ENCODE results near the gene ASPRV1.

ASPRV1 gene

DNA sequence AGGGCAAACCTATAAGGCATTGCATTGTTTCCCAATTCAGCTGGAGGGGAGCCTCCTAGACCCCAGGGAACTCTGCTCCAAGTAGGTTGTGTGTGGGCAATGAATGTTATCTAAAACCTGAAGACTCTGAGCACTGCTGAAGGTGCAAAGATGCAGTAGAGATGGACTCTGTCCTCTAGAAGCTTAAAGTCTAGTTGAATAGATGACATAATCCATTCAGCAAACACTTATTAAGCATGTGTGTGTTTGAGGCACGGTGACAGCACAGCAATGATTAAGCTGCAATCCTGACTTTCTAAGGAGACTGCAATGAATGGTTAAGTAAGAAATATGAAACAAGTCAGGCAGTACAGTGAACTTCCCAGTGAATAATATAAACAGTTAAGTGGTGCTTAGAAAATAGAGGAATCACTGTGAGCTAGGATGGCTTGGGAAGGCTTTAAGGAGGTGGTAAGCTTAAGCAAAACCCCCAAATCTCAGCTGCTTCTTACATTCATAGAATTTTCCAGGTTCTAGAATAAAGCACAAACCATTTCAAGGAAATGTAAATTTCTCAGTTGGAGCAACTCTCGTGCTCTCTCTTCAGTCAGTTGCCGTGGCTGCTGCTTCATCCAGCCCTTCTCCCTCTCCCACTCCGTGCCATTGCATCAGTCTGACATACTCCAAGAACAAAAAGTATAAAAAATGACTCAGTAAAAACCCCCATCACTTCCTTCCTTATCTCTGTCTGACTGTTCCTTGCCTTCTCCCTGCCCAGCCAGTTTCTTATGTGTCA lies 27.4 kb downstream of the ASPRV1 start:
- TF ChIP-seq, protein P1, sequence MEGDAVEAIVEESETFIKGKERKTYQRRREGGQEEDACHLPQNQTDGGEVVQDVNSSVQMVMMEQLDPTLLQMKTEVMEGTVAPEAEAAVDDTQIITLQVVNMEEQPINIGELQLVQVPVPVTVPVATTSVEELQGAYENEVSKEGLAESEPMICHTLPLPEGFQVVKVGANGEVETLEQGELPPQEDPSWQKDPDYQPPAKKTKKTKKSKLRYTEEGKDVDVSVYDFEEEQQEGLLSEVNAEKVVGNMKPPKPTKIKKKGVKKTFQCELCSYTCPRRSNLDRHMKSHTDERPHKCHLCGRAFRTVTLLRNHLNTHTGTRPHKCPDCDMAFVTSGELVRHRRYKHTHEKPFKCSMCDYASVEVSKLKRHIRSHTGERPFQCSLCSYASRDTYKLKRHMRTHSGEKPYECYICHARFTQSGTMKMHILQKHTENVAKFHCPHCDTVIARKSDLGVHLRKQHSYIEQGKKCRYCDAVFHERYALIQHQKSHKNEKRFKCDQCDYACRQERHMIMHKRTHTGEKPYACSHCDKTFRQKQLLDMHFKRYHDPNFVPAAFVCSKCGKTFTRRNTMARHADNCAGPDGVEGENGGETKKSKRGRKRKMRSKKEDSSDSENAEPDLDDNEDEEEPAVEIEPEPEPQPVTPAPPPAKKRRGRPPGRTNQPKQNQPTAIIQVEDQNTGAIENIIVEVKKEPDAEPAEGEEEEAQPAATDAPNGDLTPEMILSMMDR (IDR thresholded peaks at IDR 0.05; ENCODE audit: insufficient read depth, low read depth, low read length, missing control alignments) = no peak
- no peak overlapping the region for H3K4me3 ChIP-seq (ENCODE audit: low read length)
- peak; percentile 96 for DNase-seq (ENCODE audit: low read depth)

DNA sequence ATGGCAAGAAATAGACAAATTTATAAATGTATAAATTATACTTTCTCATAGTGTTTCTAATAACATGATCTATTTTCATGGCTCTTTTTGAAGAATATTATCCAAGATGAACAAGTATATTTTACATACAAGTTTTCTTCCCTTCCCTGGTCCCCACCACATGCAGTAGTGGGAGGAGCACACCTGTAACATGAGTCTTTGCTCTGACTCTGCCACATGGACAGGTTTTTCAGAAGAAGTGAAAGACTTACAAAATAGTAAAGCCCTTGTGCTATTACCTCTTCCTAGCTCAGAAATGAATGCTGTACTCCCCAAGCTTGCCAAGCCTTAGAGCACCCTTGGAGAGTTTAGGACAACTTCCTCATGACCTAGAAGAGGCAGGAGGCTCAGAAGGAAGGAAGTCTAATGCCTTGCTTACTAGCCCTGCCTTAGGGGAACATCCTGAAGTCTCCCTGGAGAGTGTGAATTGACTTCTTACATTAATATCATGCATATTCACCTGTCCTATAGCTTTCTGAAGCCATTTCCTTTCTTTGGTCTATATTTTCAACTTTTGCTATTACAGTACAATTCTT lies 28.1 kb downstream of the ASPRV1 start:
- TF ChIP-seq, protein P1 (IDR thresholded peaks at IDR 0.05; ENCODE audit: insufficient read depth, low read depth, low read length, missing control alignments) = no peak
- peak; percentile 46 for DNase-seq (ENCODE audit: low read depth)
- H3K4me3 ChIP-seq (ENCODE audit: low read length) = no peak overlapping the region

DNA sequence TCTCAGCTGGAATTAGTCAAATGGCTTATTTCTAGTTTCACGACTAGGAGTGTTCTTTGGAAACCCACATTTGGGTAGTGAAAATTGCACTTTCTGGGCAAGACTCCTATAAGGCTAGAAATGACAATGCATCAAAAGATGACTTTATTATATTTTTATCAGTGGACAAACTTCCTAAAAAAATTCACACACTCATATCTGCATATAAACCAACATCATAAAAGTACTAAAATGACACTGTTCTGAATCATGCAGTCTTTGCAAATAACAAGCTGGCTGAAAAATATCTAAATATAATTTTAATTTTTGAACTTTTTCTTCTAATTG lies 28.9 kb downstream of the ASPRV1 start:
- DNase-seq (ENCODE audit: low read depth) = no peak
- H3K4me3 ChIP-seq (ENCODE audit: low read length) = no peak overlapping the region
- TF ChIP-seq, protein P1 (IDR thresholded peaks at IDR 0.05; ENCODE audit: insufficient read depth, low read depth, low read length, missing control alignments) = no peak

DNA sequence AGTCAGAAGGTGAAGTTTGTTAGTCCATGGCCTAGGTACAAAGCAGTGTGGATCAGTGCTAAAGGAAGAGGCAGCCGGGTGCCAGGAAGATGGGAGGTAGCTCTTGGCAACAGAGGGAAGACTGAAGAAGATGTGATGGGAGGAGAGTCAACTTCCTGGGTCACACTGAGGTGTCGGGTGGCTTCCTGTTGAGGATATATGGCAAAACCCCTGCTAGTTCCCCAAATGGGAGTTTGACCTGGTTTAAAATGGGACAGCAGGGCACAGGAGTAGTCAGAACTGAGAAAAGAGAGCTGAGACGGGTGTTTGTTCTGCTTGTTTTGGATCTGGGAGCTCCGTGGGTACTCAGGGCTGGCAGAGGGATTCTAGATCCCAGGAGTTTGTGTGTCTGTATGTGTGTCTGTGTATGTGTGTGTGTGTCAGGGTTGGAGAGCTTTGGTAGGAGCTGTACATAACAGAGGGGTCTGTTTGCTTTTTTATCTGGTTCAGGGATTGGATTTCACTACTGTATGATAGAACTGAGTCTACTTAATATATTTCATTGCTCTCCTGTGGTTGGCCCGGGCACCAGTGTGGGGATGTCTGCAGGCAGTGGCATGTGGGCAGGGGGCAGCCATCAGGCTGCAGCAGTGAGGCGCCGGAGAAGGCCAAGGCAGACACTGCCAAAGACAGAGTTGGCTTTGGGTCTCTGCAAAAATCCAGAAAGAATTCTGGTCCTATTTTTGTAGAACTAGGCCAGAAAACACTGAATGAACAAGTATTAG lies 29.4 kb downstream of the ASPRV1 start:
- TF ChIP-seq, protein P1 (IDR thresholded peaks at IDR 0.05; ENCODE audit: insufficient read depth, low read depth, low read length, missing control alignments) = no peak

DNA sequence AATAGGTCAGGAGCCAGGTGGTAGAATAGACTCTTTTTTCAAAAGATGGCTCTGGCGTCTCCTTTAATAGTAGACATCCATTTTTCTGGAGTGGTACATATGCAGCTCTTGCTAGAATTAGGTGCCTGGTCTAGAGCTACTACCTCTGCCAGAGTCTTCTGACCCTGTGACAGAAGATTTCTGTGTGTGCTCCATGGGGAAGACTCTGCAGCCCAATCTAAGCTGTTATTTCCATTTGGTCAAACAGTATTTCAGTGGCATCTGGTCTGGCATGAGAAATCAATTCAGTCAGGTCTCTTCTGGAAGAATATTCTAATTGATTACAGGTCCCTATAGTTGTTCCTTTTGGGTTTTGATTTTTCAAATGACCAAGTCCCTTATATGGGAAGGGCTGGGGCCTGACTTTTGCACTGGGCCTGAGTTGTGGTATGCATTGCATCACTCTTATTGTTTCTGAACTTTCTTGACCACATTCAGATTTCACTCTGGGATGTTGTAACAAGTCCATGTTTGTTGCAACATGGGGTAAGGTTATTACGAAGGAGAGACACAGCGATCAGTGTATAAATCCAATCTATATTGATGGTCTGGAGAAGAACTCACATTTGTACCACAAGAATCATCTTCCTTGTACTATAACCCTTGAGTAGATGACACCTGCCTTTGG lies 34.4 kb downstream of the ASPRV1 start:
- DNase-seq (ENCODE audit: low read depth) = peak; percentile 69
- no peak overlapping the region for H3K4me3 ChIP-seq (ENCODE audit: low read length)
- TF ChIP-seq, protein P1 (IDR thresholded peaks at IDR 0.05; ENCODE audit: insufficient read depth, low read depth, low read length, missing control alignments) = no peak

More for the DNA sequence above, 29.4 kb downstream of the ASPRV1 start:
- no peak for DNase-seq (ENCODE audit: low read depth)
- H3K4me3 ChIP-seq (ENCODE audit: low read length) = no peak overlapping the region

DNA sequence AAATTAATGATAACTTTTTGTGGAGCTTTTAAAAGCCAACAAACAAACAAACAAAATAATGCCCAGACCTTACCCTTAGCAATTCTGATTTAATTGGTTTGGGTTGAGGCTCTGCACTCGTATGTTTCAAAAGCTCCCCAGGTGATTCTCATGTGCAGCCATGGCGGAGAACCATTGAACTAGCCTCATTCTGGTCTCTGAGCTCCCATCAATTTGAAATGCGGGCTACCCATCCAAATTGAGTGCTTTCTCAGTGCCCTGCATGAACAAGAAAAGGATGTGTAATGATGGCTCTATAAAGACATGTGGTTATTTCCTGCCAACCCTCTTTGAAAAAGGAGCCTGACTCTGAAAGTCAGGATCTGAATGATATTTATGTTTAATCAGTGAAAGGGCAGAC lies 38.3 kb downstream of the ASPRV1 start:
- H3K4me3 ChIP-seq (ENCODE audit: low read length) = no peak overlapping the region
- TF ChIP-seq, protein P1 (IDR thresholded peaks at IDR 0.05; ENCODE audit: insufficient read depth, low read depth, low read length, missing control alignments) = no peak
- DNase-seq (ENCODE audit: low read depth) = no peak

Data from epithelial cell of esophagus (primary cell).